ENCODE results near the gene CALN1.

CALN1 gene

DNA sequence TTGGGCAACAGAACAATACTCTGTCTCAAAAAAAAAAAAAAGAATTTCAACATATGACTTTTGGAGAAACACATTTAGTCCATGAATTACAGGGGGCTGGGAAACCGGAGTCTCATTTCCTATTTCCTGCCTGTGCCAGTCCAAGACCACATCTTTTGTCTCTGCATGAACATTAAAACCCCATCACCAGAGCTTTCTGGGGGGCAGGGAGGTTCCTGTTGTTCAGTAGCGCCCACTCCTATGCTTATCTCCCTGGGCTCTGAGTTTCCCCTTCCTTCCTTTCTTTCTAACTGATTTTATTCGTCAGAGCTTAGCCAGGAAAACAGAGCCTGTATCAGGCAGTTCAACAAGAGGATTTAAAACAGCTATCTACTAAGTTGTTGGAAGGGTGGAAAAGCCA is 119.3 kb downstream of the CALN1 start:
- no peak for DNase-seq
- no peak overlapping the region for H2AFZ ChIP-seq (ENCODE audit: low read length)
- no peaks in the 10 kb centered on the region for H3K36me3 ChIP-seq (replicated peaks; ENCODE audit: insufficient read depth, low read length)
- H3K4me1 ChIP-seq (ENCODE audit: low read length), result no peaks in the 10 kb centered on the region
- no peak overlapping the region for H3K4me2 ChIP-seq (ENCODE audit: low read depth, low read length)
- TF ChIP-seq EZH2phosphoT487 (IDR thresholded peaks at IDR 0.05; ENCODE audit: low read length) (no peak), EZH2 (optimal IDR thresholded peaks at IDR 0.05; ENCODE audit: low read depth, low read length) (no peak)
- TF ChIP-seq, protein P1, sequence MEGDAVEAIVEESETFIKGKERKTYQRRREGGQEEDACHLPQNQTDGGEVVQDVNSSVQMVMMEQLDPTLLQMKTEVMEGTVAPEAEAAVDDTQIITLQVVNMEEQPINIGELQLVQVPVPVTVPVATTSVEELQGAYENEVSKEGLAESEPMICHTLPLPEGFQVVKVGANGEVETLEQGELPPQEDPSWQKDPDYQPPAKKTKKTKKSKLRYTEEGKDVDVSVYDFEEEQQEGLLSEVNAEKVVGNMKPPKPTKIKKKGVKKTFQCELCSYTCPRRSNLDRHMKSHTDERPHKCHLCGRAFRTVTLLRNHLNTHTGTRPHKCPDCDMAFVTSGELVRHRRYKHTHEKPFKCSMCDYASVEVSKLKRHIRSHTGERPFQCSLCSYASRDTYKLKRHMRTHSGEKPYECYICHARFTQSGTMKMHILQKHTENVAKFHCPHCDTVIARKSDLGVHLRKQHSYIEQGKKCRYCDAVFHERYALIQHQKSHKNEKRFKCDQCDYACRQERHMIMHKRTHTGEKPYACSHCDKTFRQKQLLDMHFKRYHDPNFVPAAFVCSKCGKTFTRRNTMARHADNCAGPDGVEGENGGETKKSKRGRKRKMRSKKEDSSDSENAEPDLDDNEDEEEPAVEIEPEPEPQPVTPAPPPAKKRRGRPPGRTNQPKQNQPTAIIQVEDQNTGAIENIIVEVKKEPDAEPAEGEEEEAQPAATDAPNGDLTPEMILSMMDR (IDR thresholded peaks at IDR 0.05; ENCODE audit: low read length), result no peak
- H3K27me3 ChIP-seq (replicated peaks; ENCODE audit: insufficient read depth, low read length), result no peaks in the 10 kb centered on the region
- H3K9ac ChIP-seq (ENCODE audit: low read length), result no peak overlapping the region
- H3K9me3 ChIP-seq (replicated peaks; ENCODE audit: insufficient read depth, low read length), result no peaks in the 10 kb centered on the region
- no peaks in the 10 kb centered on the region for H3K79me2 ChIP-seq (ENCODE audit: low read length)
- H3K4me3 ChIP-seq (ENCODE audit: low read length), result no peak overlapping the region
- no peaks in the 10 kb centered on the region for H3F3A ChIP-seq (ENCODE audit: insufficient read depth, low read length)
- H4K20me1 ChIP-seq (ENCODE audit: insufficient read depth, low read length), result no peaks in the 10 kb centered on the region
- no peak overlapping the region for H3K27ac ChIP-seq (ENCODE audit: low read length)
- no peaks in the 10 kb centered on the region for H3K9me2 ChIP-seq (replicated peaks; ENCODE audit: insufficient read depth, low read length)

DNA sequence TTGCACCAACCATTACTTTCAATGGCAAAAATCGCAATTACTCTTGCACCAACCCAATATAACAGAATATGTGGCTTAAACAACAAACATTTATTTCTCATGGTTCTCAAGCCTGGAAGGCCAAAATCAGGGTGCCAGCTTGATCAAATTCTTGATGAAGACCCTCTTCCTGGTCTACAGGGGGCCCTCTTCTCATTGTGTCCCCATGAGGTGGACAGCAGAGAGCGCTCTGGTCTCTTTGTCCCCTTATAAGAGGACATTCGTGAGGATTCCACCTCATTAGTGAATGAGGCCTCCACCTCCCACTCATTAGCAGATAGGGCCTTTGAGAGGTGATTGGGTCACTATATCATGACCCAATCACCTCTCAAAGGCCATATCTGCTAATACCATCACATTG is 120.0 kb downstream of the CALN1 start:
- H3F3A ChIP-seq (ENCODE audit: insufficient read depth, low read length), result no peaks in the 10 kb centered on the region

DNA sequence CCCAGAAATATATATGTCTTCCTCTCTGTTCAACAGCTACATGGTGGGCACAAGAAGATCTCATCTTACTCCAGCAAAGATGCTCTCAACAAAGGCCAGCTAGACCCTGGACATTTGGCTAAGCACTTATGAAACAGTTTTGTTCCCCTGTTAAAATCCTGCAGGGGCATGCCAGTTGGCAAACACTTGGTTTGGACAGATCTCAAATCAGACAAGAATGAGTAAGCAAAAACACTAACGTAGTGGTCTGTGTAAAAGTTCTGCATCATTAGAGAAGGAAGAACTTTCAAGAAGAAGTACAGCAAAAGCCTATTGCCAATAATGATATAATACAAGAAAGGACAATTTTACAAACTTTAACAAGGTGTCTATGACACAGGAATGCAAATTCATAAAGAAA is 125.6 kb downstream of the CALN1 start:
- Histone ChIP-seq H3K27ac (ENCODE audit: low read length) (no peak overlapping the region), H3K9ac (ENCODE audit: low read length) (no peak overlapping the region), H3K9me2 (replicated peaks; ENCODE audit: insufficient read depth, low read length) (no peaks in the 10 kb centered on the region), H2AFZ (ENCODE audit: low read length) (no peak overlapping the region), H3K27me3 (replicated peaks; ENCODE audit: insufficient read depth, low read length) (no peaks in the 10 kb centered on the region), H3K36me3 (replicated peaks; ENCODE audit: insufficient read depth, low read length) (no peaks in the 10 kb centered on the region), H3K9me3 (replicated peaks; ENCODE audit: insufficient read depth, low read length) (no peaks in the 10 kb centered on the region), H3K4me2 (ENCODE audit: low read depth, low read length) (no peak overlapping the region), H3K4me3 (ENCODE audit: low read length) (no peak overlapping the region), H3K4me1 (ENCODE audit: low read length) (no peaks in the 10 kb centered on the region), H3F3A (ENCODE audit: insufficient read depth, low read length) (no peaks in the 10 kb centered on the region), H3K79me2 (ENCODE audit: low read length) (no peaks in the 10 kb centered on the region), H4K20me1 (ENCODE audit: insufficient read depth, low read length) (no peaks in the 10 kb centered on the region)
- DNase-seq, result no peak
- TF ChIP-seq EZH2 (optimal IDR thresholded peaks at IDR 0.05; ENCODE audit: low read depth, low read length) (no peak), EZH2phosphoT487 (IDR thresholded peaks at IDR 0.05; ENCODE audit: low read length) (no peak)
- TF ChIP-seq, protein P1 (IDR thresholded peaks at IDR 0.05; ENCODE audit: low read length), result no peak

More for the DNA sequence above, 120.0 kb downstream of the CALN1 start:
- Histone ChIP-seq H3K4me1 (ENCODE audit: low read length) (no peaks in the 10 kb centered on the region), H3K4me2 (ENCODE audit: low read depth, low read length) (no peak overlapping the region), H3K9ac (ENCODE audit: low read length) (no peak overlapping the region), H3K79me2 (ENCODE audit: low read length) (no peaks in the 10 kb centered on the region), H3K27ac (ENCODE audit: low read length) (no peak overlapping the region), H4K20me1 (ENCODE audit: insufficient read depth, low read length) (no peaks in the 10 kb centered on the region), H3K4me3 (ENCODE audit: low read length) (no peak overlapping the region), H3K27me3 (replicated peaks; ENCODE audit: insufficient read depth, low read length) (no peaks in the 10 kb centered on the region), H2AFZ (ENCODE audit: low read length) (no peak overlapping the region), H3K9me2 (replicated peaks; ENCODE audit: insufficient read depth, low read length) (no peaks in the 10 kb centered on the region), H3K9me3 (replicated peaks; ENCODE audit: insufficient read depth, low read length) (no peaks in the 10 kb centered on the region), H3K36me3 (replicated peaks; ENCODE audit: insufficient read depth, low read length) (no peaks in the 10 kb centered on the region)
- TF ChIP-seq EZH2 (optimal IDR thresholded peaks at IDR 0.05; ENCODE audit: low read depth, low read length) (no peak), EZH2phosphoT487 (IDR thresholded peaks at IDR 0.05; ENCODE audit: low read length) (no peak)
- TF ChIP-seq, protein P1 (IDR thresholded peaks at IDR 0.05; ENCODE audit: low read length), result no peak
- DNase-seq, result no peak
